Measurements from ENCODE around the gene PTGFR.

DNA sequence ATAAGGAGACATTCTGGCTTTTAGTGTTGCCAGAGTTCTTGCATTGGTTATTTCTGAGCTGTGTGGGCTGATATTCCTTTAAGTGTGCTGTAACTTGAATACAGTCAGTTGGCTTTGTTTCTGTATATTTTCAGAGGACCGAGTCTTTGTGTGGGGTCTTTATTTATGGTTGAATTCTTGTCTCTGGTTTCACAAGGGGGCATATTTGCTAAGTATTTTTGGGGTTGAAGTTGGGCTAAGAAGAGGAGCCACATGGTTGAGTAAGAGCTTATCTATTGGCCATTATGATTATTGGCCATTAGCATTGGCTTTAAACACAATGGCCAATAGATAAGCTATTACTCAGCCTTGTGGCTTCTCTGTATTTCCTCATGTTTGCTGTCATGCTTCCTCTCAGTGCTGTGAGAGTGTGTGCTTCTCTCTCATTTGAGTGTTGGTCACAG lies 26.3 kb upstream of the PTGFR start:
- TF ChIP-seq EZH2 (IDR thresholded peaks at IDR 0.05; ENCODE audit: insufficient read depth, poor library complexity, severe bottlenecking) (no peak), EZH2phosphoT487 (IDR thresholded peaks at IDR 0.05; ENCODE audit: insufficient read depth, low read depth) (no peak)
